Peyer's patch (tissue), 4 donors: ENCODE measurements around the gene KDM2B.

Experiments
- POLR2A ChIP-seq, 2 donors: fragments of 450-650 bp; IDR thresholded peaks; one replicate each; pipeline ENCODE4 v1.5.1; 2017; ENCODE audit warnings: antibody characterized with exemption in 2 of 2, mild to moderate bottlenecking in 2 of 2, moderate library complexity in 2 of 2
- TF ChIP-seq, protein P1 (sequence below), 6 experiments: fragments of 450-650 bp in 4 of 6; fragments of 200-600 bp in 2 of 6; sonication (generic) in 1 of 6; IDR thresholded peaks; one replicate each; pipeline ENCODE4 v1.5.1; 2017 to 2019; ENCODE audit warnings: antibody characterized with exemption in 6 of 6, mild to moderate bottlenecking in 3 of 6, moderate library complexity in 1 of 6

DNA sequence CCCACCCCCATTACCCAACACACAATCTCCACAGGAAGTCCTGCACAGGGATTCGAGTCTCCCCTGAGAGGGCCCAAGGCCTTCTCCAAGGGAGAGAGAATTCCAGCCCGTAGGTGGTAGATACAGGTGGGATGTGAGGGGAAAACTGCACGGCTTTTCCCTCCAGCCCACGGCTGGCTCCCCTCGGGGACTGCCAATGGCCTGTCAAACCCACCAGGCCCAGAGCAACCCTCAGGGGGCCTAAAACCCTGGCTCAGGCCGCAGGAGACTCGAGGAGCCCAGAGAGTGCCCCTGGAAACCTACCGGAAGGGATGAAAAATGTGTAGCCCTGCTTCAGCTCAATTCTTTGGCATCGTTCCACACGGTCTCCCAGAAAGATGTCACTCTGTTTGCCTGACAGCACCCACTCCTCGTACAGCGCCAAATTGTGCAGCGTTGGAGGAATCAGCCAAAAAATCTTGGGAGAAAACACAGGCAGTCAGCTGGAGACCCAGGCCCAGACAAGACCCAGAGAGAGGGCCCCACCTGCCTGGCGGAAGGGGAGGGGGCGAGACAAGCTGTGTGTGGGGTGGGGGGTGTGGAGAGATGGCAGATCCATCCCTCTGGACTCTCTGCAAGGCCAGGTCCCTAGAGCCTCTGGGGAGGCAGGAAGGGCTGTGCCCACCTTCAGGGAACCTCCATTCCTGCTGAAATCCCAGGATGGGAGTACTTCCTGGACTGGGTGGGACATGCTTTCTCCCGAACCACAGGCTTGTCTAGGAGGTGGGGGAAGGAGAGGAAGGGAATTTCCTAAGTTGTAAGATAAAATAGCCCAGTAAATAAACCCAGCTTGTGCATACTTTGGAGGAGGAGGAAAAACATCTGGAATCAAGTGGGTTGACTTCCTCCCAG, 48.1 kb downstream of the KDM2B start:
- TF ChIP-seq, protein P1, sequence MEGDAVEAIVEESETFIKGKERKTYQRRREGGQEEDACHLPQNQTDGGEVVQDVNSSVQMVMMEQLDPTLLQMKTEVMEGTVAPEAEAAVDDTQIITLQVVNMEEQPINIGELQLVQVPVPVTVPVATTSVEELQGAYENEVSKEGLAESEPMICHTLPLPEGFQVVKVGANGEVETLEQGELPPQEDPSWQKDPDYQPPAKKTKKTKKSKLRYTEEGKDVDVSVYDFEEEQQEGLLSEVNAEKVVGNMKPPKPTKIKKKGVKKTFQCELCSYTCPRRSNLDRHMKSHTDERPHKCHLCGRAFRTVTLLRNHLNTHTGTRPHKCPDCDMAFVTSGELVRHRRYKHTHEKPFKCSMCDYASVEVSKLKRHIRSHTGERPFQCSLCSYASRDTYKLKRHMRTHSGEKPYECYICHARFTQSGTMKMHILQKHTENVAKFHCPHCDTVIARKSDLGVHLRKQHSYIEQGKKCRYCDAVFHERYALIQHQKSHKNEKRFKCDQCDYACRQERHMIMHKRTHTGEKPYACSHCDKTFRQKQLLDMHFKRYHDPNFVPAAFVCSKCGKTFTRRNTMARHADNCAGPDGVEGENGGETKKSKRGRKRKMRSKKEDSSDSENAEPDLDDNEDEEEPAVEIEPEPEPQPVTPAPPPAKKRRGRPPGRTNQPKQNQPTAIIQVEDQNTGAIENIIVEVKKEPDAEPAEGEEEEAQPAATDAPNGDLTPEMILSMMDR (IDR thresholded peaks at IDR 0.05) = no peak
- TF ChIP-seq POLR2A (IDR thresholded peaks at IDR 0.05) = no peak
